OCI-LY1 (cell line): ENCODE measurements around the gene C18orf32.

ENCODE experiments used
- H2AFZ ChIP-seq: fragments of 200-600 bp; sonication (generic), shearing (Covaris generic); 2 replicates; pipeline ENCODE4 v1.6.0; 2014; ENCODE audit warnings: antibody characterized with exemption, mild to moderate bottlenecking, low read length
- H3F3A ChIP-seq: fragments of 200-600 bp; sonication (generic), shearing (Covaris generic); 2 replicates; pipeline ENCODE4 v1.6.0; 2014; ENCODE audit warnings: mild to moderate bottlenecking, antibody characterized with exemption, low read length, moderate library complexity; ENCODE audit not compliant: insufficient read depth
- H3K27ac ChIP-seq: fragments of 200-600 bp; sonication (generic); 2 replicates; pipeline ENCODE4 v1.5.1; 2014; ENCODE audit warnings: low read length, mixed run types, mild to moderate bottlenecking, low read depth; ENCODE audit not compliant: poor library complexity, severe bottlenecking
- H3K27me3 ChIP-seq: fragments of 200-600 bp; sonication (generic); 2 replicates; pipeline ENCODE4 v1.6.0; 2014; ENCODE audit warnings: antibody characterized with exemption, mild to moderate bottlenecking, low read length, moderate library complexity; ENCODE audit not compliant: insufficient read depth
- H3K36me3 ChIP-seq: fragments of 200-600 bp; sonication (generic); 2 replicates; pipeline ENCODE4 v1.6.1; 2014; ENCODE audit warnings: mild to moderate bottlenecking, antibody characterized with exemption, low read length, moderate library complexity, mixed read lengths; ENCODE audit not compliant: insufficient read depth
- H3K4me1 ChIP-seq: fragments of 200-600 bp; sonication (generic); 2 replicates; pipeline ENCODE4 v1.5.1; 2014; ENCODE audit warnings: mild to moderate bottlenecking, low read length, moderate library complexity; ENCODE audit not compliant: insufficient read depth, severe bottlenecking
- H3K4me2 ChIP-seq: fragments of 200-600 bp; sonication (generic), shearing (Covaris generic); 2 replicates; pipeline ENCODE4 v1.6.1; 2014; ENCODE audit warnings: low read length
- H3K4me3 ChIP-seq: fragments of 200-600 bp; sonication (generic); 2 replicates; pipeline ENCODE4 v1.5.1; 2014; ENCODE audit warnings: low read length, low read depth, mild to moderate bottlenecking, mixed read lengths; ENCODE audit not compliant: poor library complexity, severe bottlenecking
- H3K79me2 ChIP-seq: fragments of 200-600 bp; shearing (Covaris generic); 2 replicates; pipeline ENCODE4 v1.6.1; 2016; ENCODE audit warnings: mixed run types, low read length, mixed read lengths; ENCODE audit not compliant: insufficient read depth
- H3K9ac ChIP-seq: fragments of 200-600 bp; sonication (generic), shearing (Covaris generic); 2 replicates; pipeline ENCODE4 v1.6.1; 2014; ENCODE audit warnings: mild to moderate bottlenecking, low read length, mixed read lengths
- H3K9me2 ChIP-seq: fragments of 200-600 bp; sonication (generic), shearing (Covaris generic); 2 replicates; pipeline ENCODE4 v1.6.1; 2014; ENCODE audit warnings: low read depth, mild to moderate bottlenecking, low read length, mixed read lengths
- H3K9me3 ChIP-seq: fragments of 200-600 bp; shearing (Covaris generic); 2 replicates; pipeline ENCODE4 v1.6.1; 2014; ENCODE audit warnings: low read length, mixed read lengths
- H4K20me1 ChIP-seq: fragments of 200-600 bp; sonication (generic), shearing (Covaris generic); 2 replicates; pipeline ENCODE4 v1.6.0; 2016; ENCODE audit warnings: mild to moderate bottlenecking, low read length; ENCODE audit not compliant: insufficient read depth
- CTCF ChIP-seq: fragments of 200-600 bp; sonication (generic), shearing (Covaris generic); IDR thresholded peaks from 2 replicates; pipeline ENCODE4 v1.5.1; 2017; ENCODE audit warnings: mild to moderate bottlenecking, antibody characterized with exemption, low read length, moderate library complexity, mixed read lengths
- EZH2 ChIP-seq: fragments of 200-600 bp; sonication (generic), shearing (Covaris generic); IDR thresholded peaks from 2 replicates; pipeline ENCODE4 v1.8.0; 2017; ENCODE audit warnings: borderline replicate concordance, mixed run types, mild to moderate bottlenecking, antibody characterized with exemption, low read length, moderate library complexity, mixed read lengths

Gene C18orf32

GRCh38 chr18:49529596-49529995 is 42.6 kb upstream of the C18orf32 start:
- H3K79me2 ChIP-seq, result no peaks in the 10 kb centered on the region
- no peaks in the 10 kb centered on the region for H3K4me1 ChIP-seq
- H2AFZ ChIP-seq, result no peak overlapping the region
- H3K9ac ChIP-seq, result no peak overlapping the region
- TF ChIP-seq CTCF (no peak), EZH2 (no peak)
- H3F3A ChIP-seq, result no peaks in the 10 kb centered on the region
- H3K9me3 ChIP-seq, result peaks cover 3% of the 10 kb centered on the region; the same call in 1 of the 2 replicates
- no peaks in the 10 kb centered on the region for H3K36me3 ChIP-seq
- no peaks in the 10 kb centered on the region for H3K27me3 ChIP-seq
- no peak overlapping the region for H3K27ac ChIP-seq
- H3K4me2 ChIP-seq, result no peak overlapping the region
- H3K9me2 ChIP-seq, result no peaks in the 10 kb centered on the region
- H4K20me1 ChIP-seq, result no peaks in the 10 kb centered on the region
- H3K4me3 ChIP-seq, result no peak overlapping the region

- H3K4me2 ChIP-seq, result no peak overlapping the region
- H2AFZ ChIP-seq, result no peak overlapping the region
- no peaks in the 10 kb centered on the region for H3K79me2 ChIP-seq
- TF ChIP-seq EZH2 (no peak), CTCF (no peak)
- no peaks in the 10 kb centered on the region for H3F3A ChIP-seq
- no peaks in the 10 kb centered on the region for H3K27me3 ChIP-seq
- H3K4me1 ChIP-seq, result no peaks in the 10 kb centered on the region
- no peaks in the 10 kb centered on the region for H3K9me2 ChIP-seq
- no peak overlapping the region for H3K9ac ChIP-seq
- no peaks in the 10 kb centered on the region for H4K20me1 ChIP-seq
- H3K4me3 ChIP-seq, result no peak overlapping the region
- 0 out of 2 replicates have a peak, but pooled peaks cover 2% of the 10 kb centered on the region for H3K9me3 ChIP-seq
- H3K27ac ChIP-seq, result no peak overlapping the region
- H3K36me3 ChIP-seq, result no peaks in the 10 kb centered on the region
These were observed 40.7 kb upstream of the C18orf32 start for GRCh38 chr18:49527631-49528327.

GRCh38 chr18:49525981-49526380 is 38.9 kb upstream of the C18orf32 start:
- Histone ChIP-seq H3F3A (no peaks in the 10 kb centered on the region), H4K20me1 (no peaks in the 10 kb centered on the region), H3K4me3 (no peak overlapping the region)

More at GRCh38 chr18:49525981-49526380, 38.9 kb upstream of the C18orf32 start:
- Histone ChIP-seq H3K36me3 (no peaks in the 10 kb centered on the region), H3K4me2 (no peak overlapping the region), H3K27me3 (no peaks in the 10 kb centered on the region), H3K79me2 (no peaks in the 10 kb centered on the region), H3K27ac (no peak overlapping the region), H3K9me2 (no peaks in the 10 kb centered on the region), H2AFZ (no peak overlapping the region), H3K9ac (no peak overlapping the region), H3K9me3 (no peaks in the 10 kb centered on the region), H3K4me1 (no peaks in the 10 kb centered on the region)
- no peak for TF ChIP-seq EZH2
- no peak for TF ChIP-seq CTCF
